Activated naive CD8-positive, alpha-beta T cell treated with anti-CD3 and anti-CD28 coated beads, Interleukin-2, amount 10 ng/mL, durations not matched to agents 7 days and 5 days (primary cell): Measurements from ENCODE around the gene PTPRJ. TPM values are rescaled to one million over a fixed set of nuclear protein-coding genes. Genes with fewer than 3 reads are reported as not detected.

Experiments used
- ATAC-seq: fragments of 150-1000 bp; cut with Tn5 transposase; one replicate; pipeline ENCODE4 v1.10.0; 2021; ENCODE audit warnings: low read depth, moderate library complexity
- POLR2A ChIA-PET: fragments of 350-600 bp; sonication (Branson Sonifier 250); formaldehyde crosslinking; loops from one replicate; lab custom pipeline; 2021; ENCODE audit warnings: antibody characterized with exemption; lab: Charles Lee
- DNase-seq: peaks from one replicate; pipeline ENCODE4 v3.0.0; 2021
- H3K27ac Mint-ChIP-seq: one replicate; pipeline ENCODE4 v1.8.0; 2022; ENCODE audit warnings: mild to moderate bottlenecking, mixed read lengths
- H3K27me3 Mint-ChIP-seq: one replicate; pipeline ENCODE4 v1.8.0; 2022; ENCODE audit warnings: mild to moderate bottlenecking, moderate library complexity, mixed read lengths
- H3K36me3 Mint-ChIP-seq: one replicate; pipeline ENCODE4 v1.8.0; 2021; ENCODE audit warnings: mild to moderate bottlenecking, mixed read lengths
- H3K4me1 Mint-ChIP-seq: one replicate; pipeline ENCODE4 v1.8.0; 2021; ENCODE audit warnings: mixed read lengths
- H3K4me3 Mint-ChIP-seq: one replicate; pipeline ENCODE4 v1.8.0; 2022; ENCODE audit warnings: mild to moderate bottlenecking, moderate library complexity, mixed read lengths
- H3K9me3 Mint-ChIP-seq: one replicate; pipeline ENCODE4 v1.8.0; 2021; ENCODE audit warnings: mixed read lengths
- total RNA-seq, 2 experiments: library from RNA; stranded (reverse); gene quantifications; one replicate each; pipeline ENCODE4 v1.2.3, GENCODE V29; 2021

The PTPRJ gene
- total RNA-seq, 2 experiments from 2014 or later: 51.5 to 53.5 TPM

DNA sequence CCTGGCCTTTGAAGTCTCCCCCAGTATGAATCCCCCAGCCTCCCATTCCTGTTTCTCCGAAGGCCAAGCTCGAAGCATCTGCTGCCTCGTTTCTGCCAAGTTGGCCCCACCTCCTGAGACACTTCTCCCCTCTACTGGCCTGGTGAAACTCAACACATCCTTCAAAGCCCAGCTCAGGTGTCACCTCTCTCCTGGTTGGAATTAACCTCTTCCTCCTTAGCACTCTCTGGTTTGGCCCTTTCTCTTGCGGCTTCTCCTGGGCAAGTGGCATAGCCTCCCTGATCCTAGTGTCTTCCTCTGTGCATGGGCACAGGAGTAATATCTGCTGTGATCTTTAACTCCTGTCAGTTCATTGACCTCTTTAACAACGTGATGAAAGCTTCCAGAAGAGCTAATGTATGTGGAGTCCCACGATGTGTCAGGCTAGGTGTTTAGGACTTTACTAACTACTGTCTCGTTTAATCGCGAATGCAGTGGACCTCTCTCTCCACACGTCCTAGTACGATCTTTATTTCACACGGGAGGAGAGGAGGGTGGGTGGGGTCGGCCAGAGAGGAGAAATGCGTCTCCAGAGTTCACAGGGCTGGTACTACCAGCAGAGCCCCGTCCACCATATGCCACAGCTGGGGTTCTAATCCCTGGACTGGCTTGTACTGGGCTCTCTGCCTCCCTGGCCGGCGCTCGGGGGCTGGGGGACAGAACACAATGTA, 826 bp upstream of the PTPRJ start:
- POLR2A ChIA-PET: interaction anchor here (0.7 to 2.0 kb wide), 5 partner anchors 14 to 29 kb away, joined by 3 to 8 read pairs (median 4); no protein-coding TSS in a partner anchor
- Mint-ChIP-seq H3K27ac (peak overlapping the region; percentile 65), H3K36me3 (peaks cover 15% of the 10 kb centered on the region), H3K27me3 (peaks cover 12% of the 10 kb centered on the region), H3K9me3 (no peaks in the 10 kb centered on the region), H3K4me1 (peaks cover 30% of the 10 kb centered on the region), H3K4me3 (peak overlapping the region; percentile 78)
- DNase-seq (no peak), ATAC-seq (no peak)

DNA sequence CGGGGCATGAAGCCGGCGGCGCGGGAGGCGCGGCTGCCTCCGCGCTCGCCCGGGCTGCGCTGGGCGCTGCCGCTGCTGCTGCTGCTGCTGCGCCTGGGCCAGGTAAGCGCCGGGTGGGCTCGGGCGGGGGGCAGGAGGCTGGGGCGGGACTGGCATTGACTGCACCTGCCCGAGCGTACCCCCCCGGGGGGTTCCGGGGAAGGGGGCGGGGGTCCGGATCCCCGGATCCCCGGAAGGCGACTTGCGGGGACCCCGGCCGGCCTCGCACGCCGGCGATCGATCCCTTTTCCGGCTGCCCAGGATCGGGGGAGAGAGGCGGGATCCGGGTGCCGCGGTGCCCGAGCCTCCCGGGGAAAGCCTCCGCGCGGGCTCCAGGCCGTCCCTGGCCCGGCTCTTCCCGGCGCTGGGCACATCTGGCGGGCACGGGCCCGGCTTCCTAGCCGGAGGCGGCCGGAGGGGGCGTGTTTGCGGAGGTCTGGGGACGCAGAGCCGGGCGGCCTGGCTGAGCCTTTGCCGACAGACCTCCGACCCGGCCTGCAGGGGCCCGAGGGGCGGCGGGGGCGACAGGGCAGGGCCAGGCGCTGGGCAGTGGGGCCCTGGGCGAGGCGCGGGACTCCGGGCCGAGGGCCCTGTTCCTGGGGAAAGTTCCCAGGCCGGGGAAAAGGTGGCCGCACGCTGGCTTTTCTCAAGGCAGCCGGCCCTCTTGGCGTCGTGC, 705 bp downstream of the PTPRJ start:
- H3K9me3 Mint-ChIP-seq: no peaks in the 10 kb centered on the region
- DNase-seq: no peak
- peaks cover 31% of the 10 kb centered on the region for H3K4me1 Mint-ChIP-seq
- peaks cover 12% of the 10 kb centered on the region for H3K27me3 Mint-ChIP-seq
- ATAC-seq: peak; percentile 67
- no peak overlapping the region for H3K27ac Mint-ChIP-seq
- peaks cover 17% of the 10 kb centered on the region for H3K36me3 Mint-ChIP-seq
- POLR2A ChIA-PET: interaction anchor here (1.0 to 2.0 kb wide), 3 partner anchors 18 to 25 kb away, joined by 3 to 8 read pairs (median 3); no protein-coding TSS in a partner anchor
- H3K4me3 Mint-ChIP-seq: peak overlapping the region; percentile 98

DNA sequence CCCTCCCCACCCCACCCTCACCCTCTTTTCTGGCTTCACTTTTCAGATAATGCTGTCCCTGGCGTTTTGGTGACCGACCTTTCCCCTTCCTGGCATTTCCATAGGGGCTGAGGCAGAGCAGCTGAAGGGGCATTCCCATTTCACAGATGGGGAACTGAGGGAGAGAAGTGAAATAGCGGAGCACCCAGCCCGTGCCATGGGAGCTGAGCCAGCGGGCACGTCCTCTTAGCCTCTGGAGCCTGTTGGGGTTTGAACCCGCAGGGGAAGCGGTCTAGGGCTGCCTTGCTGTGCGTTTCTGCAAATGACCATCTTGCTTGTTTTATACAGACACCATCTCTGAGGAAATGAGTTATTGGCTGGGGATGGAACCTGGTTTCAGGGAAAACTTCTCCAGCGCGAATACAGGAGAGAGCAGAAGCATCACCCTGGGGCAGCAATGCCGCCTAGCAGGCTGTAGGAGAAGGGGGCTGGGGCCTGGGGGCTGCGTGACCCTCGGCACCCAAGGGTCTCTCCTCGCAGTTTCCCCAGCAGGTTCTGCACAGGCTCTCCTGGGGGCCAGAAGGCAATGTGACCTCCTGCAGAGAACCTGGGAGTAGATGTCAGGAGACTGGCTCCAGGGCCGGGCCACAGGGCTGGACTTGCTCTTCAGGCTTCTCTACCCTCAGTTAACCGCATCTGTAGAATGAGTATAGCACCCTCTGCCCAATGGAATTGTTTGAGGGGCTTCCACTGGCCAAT, 1.5 kb downstream of the PTPRJ start:
- POLR2A ChIA-PET: no interaction called here
- Mint-ChIP-seq H3K36me3 (peaks cover 20% of the 10 kb centered on the region), H3K27ac (peak overlapping the region; percentile 86), H3K4me1 (peaks cover 37% of the 10 kb centered on the region), H3K9me3 (no peaks in the 10 kb centered on the region), H3K27me3 (peaks cover 12% of the 10 kb centered on the region), H3K4me3 (peak overlapping the region; percentile 98)
- DNase-seq (peak; percentile 43), ATAC-seq (no peak)

DNA sequence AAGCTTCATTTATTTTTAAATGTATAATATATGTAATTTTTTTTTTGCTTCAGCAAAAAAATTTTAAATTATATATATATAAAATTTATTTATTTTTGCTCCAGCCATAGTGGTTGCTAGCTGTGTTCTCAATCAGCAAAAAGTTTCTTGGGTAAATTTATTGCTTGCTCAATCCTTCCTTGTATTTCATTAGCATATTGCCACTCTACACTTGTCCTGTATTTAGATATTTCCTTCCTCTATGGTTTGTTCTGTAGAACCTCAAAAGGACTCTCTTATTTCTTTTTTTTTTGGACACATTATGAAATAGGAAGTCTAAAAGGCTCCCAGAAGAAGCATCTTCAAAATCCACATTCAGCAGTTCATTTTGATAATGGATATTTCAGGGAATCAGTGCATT, 2.3 kb downstream of the PTPRJ start:
- Mint-ChIP-seq H3K27me3 (peaks cover 9% of the 10 kb centered on the region), H3K4me3 (peak overlapping the region; percentile 98), H3K4me1 (peaks cover 42% of the 10 kb centered on the region), H3K27ac (peak overlapping the region; percentile 58), H3K36me3 (peaks cover 20% of the 10 kb centered on the region), H3K9me3 (no peaks in the 10 kb centered on the region)
- DNase-seq (no peak), ATAC-seq (no peak)
- POLR2A ChIA-PET: interaction anchor here (0.9 to 1.8 kb wide), 4 partner anchors 12 to 61 kb away, joined by 3 to 6 read pairs (median 4); no protein-coding TSS in a partner anchor

DNA sequence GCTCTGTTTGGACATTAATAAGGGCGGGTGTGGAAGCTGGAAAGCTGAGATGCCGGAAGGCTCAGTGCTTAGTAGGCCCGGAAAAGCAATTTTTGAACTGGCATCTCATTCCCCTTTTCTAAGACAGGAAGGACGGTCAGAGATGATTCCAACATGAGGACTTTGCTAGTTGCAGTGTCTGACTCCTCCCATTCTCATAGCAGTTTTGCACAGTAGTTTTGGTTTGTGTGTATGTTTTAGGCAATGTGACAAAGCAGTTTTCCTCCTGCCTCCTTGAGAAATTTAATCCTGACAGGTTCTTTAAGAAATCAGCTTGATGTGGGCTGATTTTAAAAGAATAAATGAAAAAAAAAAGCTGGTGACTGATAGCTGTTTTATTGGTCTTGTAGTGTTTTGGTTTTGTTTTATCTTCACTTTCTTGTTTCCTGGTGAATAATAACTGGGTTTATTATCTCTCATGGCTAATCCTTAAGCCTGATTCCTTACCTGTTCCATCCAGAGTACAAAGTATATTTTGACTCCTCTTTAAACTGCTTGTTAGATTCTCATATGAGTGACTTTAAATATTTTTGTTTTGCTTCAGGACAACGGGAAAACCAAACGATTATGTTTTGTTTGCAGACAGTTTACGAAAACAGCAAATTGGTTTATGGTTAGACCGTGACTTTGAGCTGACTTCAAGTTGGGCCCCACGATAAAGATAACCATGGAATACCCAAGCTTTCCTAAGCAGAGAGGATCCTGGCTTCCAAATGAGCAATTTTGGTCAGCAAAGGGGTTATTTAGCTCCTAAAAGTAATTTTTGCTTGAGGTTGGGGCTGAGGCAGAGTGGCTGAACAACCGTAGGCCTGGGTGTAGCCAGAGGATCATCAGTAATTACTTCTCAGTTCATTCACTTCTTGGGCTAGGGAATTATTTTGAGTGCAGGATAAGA, 3.4 kb downstream of the PTPRJ start:
- H3K4me3 Mint-ChIP-seq: peak overlapping the region; percentile 77
- H3K27me3 Mint-ChIP-seq: peaks cover 7% of the 10 kb centered on the region
- no peaks in the 10 kb centered on the region for H3K9me3 Mint-ChIP-seq
- DNase-seq (no peak), ATAC-seq (no peak)
- peaks cover 26% of the 10 kb centered on the region for H3K36me3 Mint-ChIP-seq
- peak overlapping the region; percentile 58 for H3K27ac Mint-ChIP-seq
- POLR2A ChIA-PET: interaction anchor here (0.9 to 1.8 kb wide), 6 partner anchors 11 to 72 kb away, joined by 3 to 6 read pairs (median 3); no protein-coding TSS in a partner anchor
- H3K4me1 Mint-ChIP-seq: peaks cover 50% of the 10 kb centered on the region

DNA sequence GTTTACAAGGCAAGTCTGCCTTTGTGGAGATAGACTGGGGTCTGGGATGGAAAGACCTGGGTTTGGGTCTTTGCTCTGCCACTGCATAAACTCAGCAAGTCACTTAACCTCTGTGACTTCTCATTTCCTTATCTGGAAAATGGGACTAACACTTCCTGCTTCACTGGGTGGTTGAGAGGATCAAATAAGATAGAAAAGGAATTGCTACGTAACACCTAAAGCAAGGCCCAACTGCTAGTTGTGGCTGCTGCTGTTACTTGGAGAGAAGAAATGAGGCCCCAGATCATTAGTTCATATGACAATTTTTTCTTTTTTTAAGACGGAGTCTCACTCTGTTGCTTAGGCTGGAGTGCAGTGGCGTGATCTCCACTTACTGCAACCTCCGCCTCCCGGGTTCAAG, 5.9 kb downstream of the PTPRJ start:
- no peaks in the 10 kb centered on the region for H3K27me3 Mint-ChIP-seq
- H3K36me3 Mint-ChIP-seq: peaks cover 35% of the 10 kb centered on the region
- H3K4me1 Mint-ChIP-seq: peaks cover 57% of the 10 kb centered on the region
- POLR2A ChIA-PET: no interaction called here
- no peak overlapping the region for H3K4me3 Mint-ChIP-seq
- DNase-seq (no peak), ATAC-seq (no peak)
- no peak overlapping the region for H3K27ac Mint-ChIP-seq
- H3K9me3 Mint-ChIP-seq: no peaks in the 10 kb centered on the region

DNA sequence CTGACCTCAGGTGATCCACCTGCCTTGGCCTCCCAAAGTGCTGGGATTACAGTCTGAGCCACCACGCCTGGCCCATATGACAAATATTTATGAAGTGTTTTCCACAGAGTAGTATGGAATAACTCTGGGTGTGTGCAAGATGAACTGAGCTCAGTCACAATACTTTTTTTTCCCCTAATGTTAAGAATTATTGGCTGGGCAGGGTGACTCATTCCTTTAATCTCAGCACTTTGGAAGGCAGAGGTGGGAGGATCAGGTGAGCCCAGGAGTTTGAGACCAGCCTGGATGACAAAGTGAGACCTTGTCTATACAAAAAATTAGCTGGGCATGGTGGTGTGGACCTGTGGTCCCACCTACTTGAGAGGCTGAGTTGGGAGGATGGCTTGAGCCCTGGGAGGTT, 6.4 kb downstream of the PTPRJ start:
- no peak for ATAC-seq
- H3K4me1 Mint-ChIP-seq: peaks cover 60% of the 10 kb centered on the region
- H3K4me3 Mint-ChIP-seq: no peak overlapping the region
- no peak for DNase-seq
- peaks cover 36% of the 10 kb centered on the region for H3K36me3 Mint-ChIP-seq
- POLR2A ChIA-PET: interaction anchor here (1.6 kb wide), 1 partner anchor 15 kb away, joined by 5 read pairs; no protein-coding TSS in a partner anchor
- H3K9me3 Mint-ChIP-seq: no peaks in the 10 kb centered on the region
- no peak overlapping the region for H3K27ac Mint-ChIP-seq
- H3K27me3 Mint-ChIP-seq: no peaks in the 10 kb centered on the region

DNA sequence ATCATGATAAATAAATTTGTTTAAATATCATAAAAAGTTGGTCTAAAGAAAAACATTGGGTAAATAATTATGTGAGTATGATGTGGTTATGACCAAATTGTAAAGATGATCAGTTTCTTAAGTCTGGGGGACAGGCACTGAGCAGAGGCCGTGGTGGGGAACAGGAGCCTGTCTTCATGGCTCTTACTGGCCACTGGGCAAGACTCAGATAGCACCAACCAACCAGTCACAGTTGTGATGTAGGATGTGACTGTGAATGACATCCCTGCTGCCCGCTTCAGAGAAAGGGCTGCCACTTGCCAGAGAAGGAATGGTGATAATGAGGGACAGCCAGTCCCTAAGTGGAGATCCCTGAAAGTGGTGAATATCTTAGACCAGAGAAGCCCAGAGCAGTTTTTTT, 7.0 kb downstream of the PTPRJ start:
- peak overlapping the region; percentile 58 for H3K27ac Mint-ChIP-seq
- POLR2A ChIA-PET: interaction anchor here (1.6 kb wide), 1 partner anchor 14 kb away, joined by 5 read pairs; no protein-coding TSS in a partner anchor
- no peaks in the 10 kb centered on the region for H3K9me3 Mint-ChIP-seq
- no peaks in the 10 kb centered on the region for H3K27me3 Mint-ChIP-seq
- peaks cover 36% of the 10 kb centered on the region for H3K36me3 Mint-ChIP-seq
- ATAC-seq: no peak
- no peak overlapping the region for H3K4me3 Mint-ChIP-seq
- DNase-seq: no peak
- H3K4me1 Mint-ChIP-seq: peaks cover 55% of the 10 kb centered on the region

DNA sequence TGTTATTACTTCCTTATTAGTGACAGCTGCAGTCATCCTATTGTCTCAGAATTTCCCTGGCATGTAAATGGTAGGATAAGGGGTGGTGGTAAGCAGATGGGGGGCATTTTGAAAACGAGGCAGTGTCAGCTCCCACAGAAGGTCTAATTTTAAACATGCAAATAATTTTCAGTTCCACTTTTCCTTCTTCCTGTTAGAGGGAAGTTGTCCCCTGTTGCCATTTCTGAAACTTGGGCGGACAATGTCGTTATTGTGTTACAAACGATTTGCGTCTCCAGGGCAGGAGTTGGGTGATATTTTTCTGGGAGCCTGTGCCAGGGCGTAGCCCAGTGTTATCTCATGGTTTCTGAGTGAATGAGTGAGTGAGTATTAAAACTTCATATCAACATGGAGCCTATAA, 7.4 kb downstream of the PTPRJ start:
- no peaks in the 10 kb centered on the region for H3K9me3 Mint-ChIP-seq
- DNase-seq (no peak), ATAC-seq (no peak)
- peaks cover 53% of the 10 kb centered on the region for H3K4me1 Mint-ChIP-seq
- H3K27me3 Mint-ChIP-seq: no peaks in the 10 kb centered on the region
- H3K27ac Mint-ChIP-seq: peak overlapping the region; percentile 56
- no peak overlapping the region for H3K4me3 Mint-ChIP-seq
- POLR2A ChIA-PET: interaction anchor here (1.6 kb wide), 1 partner anchor 14 kb away, joined by 5 read pairs; no protein-coding TSS in a partner anchor
- H3K36me3 Mint-ChIP-seq: peaks cover 34% of the 10 kb centered on the region

DNA sequence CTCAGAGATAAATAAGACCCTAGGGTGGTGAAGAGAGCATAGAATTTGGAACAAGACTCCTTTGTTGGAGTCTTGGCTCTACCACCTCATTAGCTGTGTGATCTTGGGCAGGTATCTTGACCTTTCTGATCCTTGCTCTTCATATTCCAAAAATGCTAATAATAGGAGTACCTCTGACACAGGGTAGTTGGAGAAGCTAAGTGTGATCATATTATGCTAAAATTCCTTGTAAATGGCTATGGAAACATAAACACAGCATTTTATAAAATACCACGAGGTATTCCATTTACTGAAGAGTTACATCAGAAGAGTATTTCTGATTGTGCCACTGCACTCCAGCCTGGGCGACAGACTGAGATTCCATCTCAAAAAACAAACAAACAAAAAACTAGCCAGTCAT, 9.4 kb downstream of the PTPRJ start:
- DNase-seq: no peak
- Mint-ChIP-seq H3K4me3 (peak overlapping the region; percentile 40), H3K27ac (no peak overlapping the region), H3K4me1 (peaks cover 40% of the 10 kb centered on the region), H3K9me3 (no peaks in the 10 kb centered on the region), H3K27me3 (no peaks in the 10 kb centered on the region), H3K36me3 (peaks cover 22% of the 10 kb centered on the region)
- POLR2A ChIA-PET: interaction anchor here (0.6 to 0.8 kb wide), 2 partner anchors 12 to 275 kb away, joined by 3 to 5 read pairs; partner anchors contain the start of gene AGBL2
- ATAC-seq: no peak

DNA sequence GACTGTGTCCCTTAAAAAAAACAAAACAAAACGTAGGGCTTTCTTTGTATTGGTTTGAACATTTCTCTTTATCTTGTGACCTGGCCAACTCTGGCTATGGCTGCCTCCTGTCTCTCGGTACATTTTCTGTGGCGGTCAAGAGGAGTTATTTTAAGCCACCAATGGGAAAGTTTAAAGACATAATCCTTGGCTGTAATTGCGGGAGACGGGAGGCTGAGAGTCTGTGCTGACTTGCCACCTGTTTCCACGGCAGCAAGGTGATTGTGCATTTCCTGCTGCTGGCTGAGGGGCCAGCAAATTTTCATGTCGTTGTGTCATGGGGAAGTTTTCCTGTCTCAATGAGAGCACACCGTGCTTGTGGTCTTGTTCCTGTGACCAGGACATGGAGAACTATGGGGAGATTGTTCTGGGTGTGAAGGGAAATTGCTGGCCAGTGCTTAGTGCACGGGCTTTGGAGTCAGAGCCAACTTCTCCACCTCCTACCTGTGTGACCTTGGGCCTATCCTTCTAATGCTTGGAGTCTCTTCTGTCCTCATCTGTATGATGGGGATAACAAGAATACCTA, 11.0 kb downstream of the PTPRJ start:
- H3K27ac Mint-ChIP-seq: peak overlapping the region; percentile 82
- POLR2A ChIA-PET: no interaction called here
- peaks cover 39% of the 10 kb centered on the region for H3K4me1 Mint-ChIP-seq
- H3K27me3 Mint-ChIP-seq: no peaks in the 10 kb centered on the region
- ATAC-seq (peak; percentile 50), DNase-seq (no peak)
- H3K9me3 Mint-ChIP-seq: no peaks in the 10 kb centered on the region
- H3K36me3 Mint-ChIP-seq: peaks cover 18% of the 10 kb centered on the region
- peak overlapping the region; percentile 78 for H3K4me3 Mint-ChIP-seq

DNA sequence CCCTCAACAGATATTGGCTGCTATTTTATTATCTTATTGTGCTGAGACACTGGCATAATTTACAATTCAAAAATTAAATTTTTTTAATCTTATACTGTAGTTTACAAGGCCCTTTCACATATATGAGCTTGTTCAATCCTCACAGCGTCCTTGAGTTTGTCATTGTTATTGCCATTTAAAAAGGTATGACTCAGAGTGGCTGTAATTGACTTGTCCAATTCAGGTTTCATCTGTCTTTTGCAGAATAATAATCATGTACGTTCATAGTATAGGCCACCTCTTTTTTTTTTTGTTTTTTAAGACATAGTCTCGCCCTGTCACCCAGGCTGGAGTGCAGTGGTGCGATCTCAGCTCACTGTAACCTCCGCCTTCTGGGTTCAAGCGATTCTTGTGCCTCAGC, 11.5 kb downstream of the PTPRJ start:
- DNase-seq: no peak
- Mint-ChIP-seq H3K27me3 (no peaks in the 10 kb centered on the region), H3K4me1 (peaks cover 34% of the 10 kb centered on the region), H3K36me3 (peaks cover 18% of the 10 kb centered on the region), H3K4me3 (no peak overlapping the region), H3K9me3 (no peaks in the 10 kb centered on the region), H3K27ac (peak overlapping the region; percentile 82)
- POLR2A ChIA-PET: interaction anchor here (0.9 kb wide), 1 partner anchor 9 kb away, joined by 10 read pairs; no protein-coding TSS in a partner anchor
- ATAC-seq: no peak
